Activated T-cell treated with anti-CD3 and anti-CD28 coated beads for 1 hour (primary cell): ENCODE data around the gene FGFR4.
"Not testable (repeated sequence)": the region's sequence is repeated elsewhere in the genome, so short reads cannot be mapped to it uniquely, and the experiment has no call there.

ENCODE experiments used
- DNase-seq: peaks from one replicate; pipeline ENCODE4 v3.0.0-alpha.2; 2020; ENCODE audit warnings: low read depth

FGFR4 gene

GRCh38 chr5:177086654-177087397 lies at the start of gene FGFR4:
Gene FGFR4 (plus strand): TSS chr5:177086915. CDS start chr5:177089603, 2,688 bp downstream.
- DNase-seq, result peak; percentile 58

GRCh38 chr5:177036921-177037320 lies 49.8 kb upstream of the FGFR4 start:
- no peak for DNase-seq

- no peak for DNase-seq
Observed at GRCh38 chr5:177040814-177041420, 45.8 kb upstream of the FGFR4 start.

GRCh38 chr5:177041936-177042335 lies 44.8 kb upstream of the FGFR4 start:
- no peak for DNase-seq

- no peak for DNase-seq
Observed at GRCh38 chr5:177043114-177043513, 43.6 kb upstream of the FGFR4 start.

- no peak for DNase-seq
Observed at GRCh38 chr5:177043958-177044357, 42.8 kb upstream of the FGFR4 start.

GRCh38 chr5:177044641-177045040 lies 42.1 kb upstream of the FGFR4 start:
- DNase-seq, result no peak

GRCh38 chr5:177045631-177046030 lies 41.1 kb upstream of the FGFR4 start:
- no peak for DNase-seq

GRCh38 chr5:177048531-177048930 lies 38.2 kb upstream of the FGFR4 start:
- not testable (repeated sequence) for DNase-seq

GRCh38 chr5:177049285-177049684 lies 37.4 kb upstream of the FGFR4 start:
- DNase-seq, result no peak

GRCh38 chr5:177064500-177065277 lies 22.0 kb upstream of the FGFR4 start:
- DNase-seq, result no peak

GRCh38 chr5:177065491-177065890 lies 21.2 kb upstream of the FGFR4 start:
- DNase-seq, result no peak

GRCh38 chr5:177066224-177066623 lies 20.5 kb upstream of the FGFR4 start:
- no peak for DNase-seq

GRCh38 chr5:177067503-177067902 lies 19.2 kb upstream of the FGFR4 start:
- DNase-seq, result no peak

- DNase-seq, result no peak
Observed at GRCh38 chr5:177070536-177071191, 16.1 kb upstream of the FGFR4 start.

GRCh38 chr5:177071666-177072385 lies 14.9 kb upstream of the FGFR4 start:
- DNase-seq, result peak; percentile 55

GRCh38 chr5:177077335-177077734 lies 9.4 kb upstream of the FGFR4 start:
- DNase-seq, result no peak

- DNase-seq, result no peak
Observed at GRCh38 chr5:177079606-177080005, 7.1 kb upstream of the FGFR4 start.

- DNase-seq, result no peak
Observed at GRCh38 chr5:177080265-177080664, 6.5 kb upstream of the FGFR4 start.

GRCh38 chr5:177081859-177082258 lies 4.9 kb upstream of the FGFR4 start:
- DNase-seq, result no peak

- DNase-seq, result no peak
Observed at GRCh38 chr5:177083357-177083756, 3.4 kb upstream of the FGFR4 start.

GRCh38 chr5:177084175-177084574 lies 2.5 kb upstream of the FGFR4 start:
- DNase-seq, result no peak
